Loucy (cell line): ENCODE results near the gene JPH3.

Source experiments
- EZH2phosphoT487 ChIP-seq: fragments of 200-600 bp; IDR thresholded peaks from 2 replicates; pipeline ENCODE4 v1.6.1; 2018; ENCODE audit warnings: antibody characterized with exemption, mild to moderate bottlenecking, moderate library complexity, borderline replicate concordance
- TF ChIP-seq, protein P1 (sequence below): fragments of 200-600 bp; sonication (generic); conservative IDR thresholded peaks from 2 replicates; pipeline ENCODE4 v1.5.1; 2014; ENCODE audit warnings: mild to moderate bottlenecking, antibody characterized with exemption, low read length

DNA sequence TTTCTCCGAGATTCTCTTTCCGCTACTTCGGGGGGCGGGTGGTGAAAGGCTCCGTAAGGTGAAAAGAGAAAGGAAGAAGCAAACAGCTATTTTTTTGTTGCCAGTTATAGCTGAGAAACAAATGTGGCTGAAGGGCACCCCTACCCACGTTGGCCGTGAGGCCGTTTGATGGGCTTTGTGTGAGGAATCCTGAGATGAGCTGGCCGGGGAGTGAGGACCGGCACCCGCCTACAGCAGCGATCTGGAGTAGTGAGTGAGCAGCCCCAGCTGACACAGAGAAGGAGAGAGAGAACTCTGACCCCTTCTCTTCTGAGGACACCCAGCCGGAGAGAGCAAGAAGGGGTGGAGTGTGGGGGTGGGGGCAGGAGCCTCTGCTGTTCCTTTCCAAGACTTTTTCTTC, 5.6 kb downstream of the JPH3 start:
- TF ChIP-seq, protein P1, sequence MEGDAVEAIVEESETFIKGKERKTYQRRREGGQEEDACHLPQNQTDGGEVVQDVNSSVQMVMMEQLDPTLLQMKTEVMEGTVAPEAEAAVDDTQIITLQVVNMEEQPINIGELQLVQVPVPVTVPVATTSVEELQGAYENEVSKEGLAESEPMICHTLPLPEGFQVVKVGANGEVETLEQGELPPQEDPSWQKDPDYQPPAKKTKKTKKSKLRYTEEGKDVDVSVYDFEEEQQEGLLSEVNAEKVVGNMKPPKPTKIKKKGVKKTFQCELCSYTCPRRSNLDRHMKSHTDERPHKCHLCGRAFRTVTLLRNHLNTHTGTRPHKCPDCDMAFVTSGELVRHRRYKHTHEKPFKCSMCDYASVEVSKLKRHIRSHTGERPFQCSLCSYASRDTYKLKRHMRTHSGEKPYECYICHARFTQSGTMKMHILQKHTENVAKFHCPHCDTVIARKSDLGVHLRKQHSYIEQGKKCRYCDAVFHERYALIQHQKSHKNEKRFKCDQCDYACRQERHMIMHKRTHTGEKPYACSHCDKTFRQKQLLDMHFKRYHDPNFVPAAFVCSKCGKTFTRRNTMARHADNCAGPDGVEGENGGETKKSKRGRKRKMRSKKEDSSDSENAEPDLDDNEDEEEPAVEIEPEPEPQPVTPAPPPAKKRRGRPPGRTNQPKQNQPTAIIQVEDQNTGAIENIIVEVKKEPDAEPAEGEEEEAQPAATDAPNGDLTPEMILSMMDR, result no peak
- no peak for TF ChIP-seq EZH2phosphoT487
